ENCODE data around the gene RAI1.

- TF ChIP-seq CTCF (IDR thresholded peaks at IDR 0.05) (no peak), POLR2A (IDR thresholded peaks at IDR 0.05) (no peak)
Measured at GRCh38 chr17:17728146-17728545, 46.9 kb downstream of the RAI1 start.

All from adrenal gland (tissue), 5 donors.